Stimulated activated CD8-positive, alpha-beta memory T cell treated with anti-CD3 and anti-CD28 coated beads, Interleukin-7, amount 100 ng/mL, for 4 hours (primary cell): ENCODE data around the gene NTSR1.

ENCODE experiments used
- DNase-seq, 2 donors: peaks; one replicate each; pipeline ENCODE4 v3.0.0-alpha.2; 2020; ENCODE audit warnings: low read depth in 2 of 2

NTSR1 gene

DNA sequence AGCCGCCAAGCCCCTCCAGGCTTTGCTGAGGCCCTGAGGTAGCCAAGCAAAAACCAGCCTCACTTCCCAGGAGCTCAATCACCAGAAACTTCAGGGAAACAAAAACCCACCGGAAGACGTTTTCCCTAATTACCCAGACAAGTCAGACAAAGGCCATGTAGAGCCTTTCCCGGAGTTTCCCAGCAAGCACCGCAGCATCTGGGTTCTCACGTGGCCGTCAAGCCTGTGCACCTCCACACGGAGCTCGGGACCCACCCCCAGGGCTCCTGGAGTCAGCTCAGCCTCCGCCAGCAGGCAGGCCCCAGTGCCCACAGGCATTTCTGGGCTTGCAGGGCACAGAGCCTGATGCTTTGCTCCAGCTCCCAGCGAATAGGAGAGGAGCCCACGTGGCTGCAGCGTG is 77.5 kb downstream of the NTSR1 start:
- no peak for DNase-seq

- no peak for DNase-seq
Measured at GRCh38 chr20:62787321-62787720, 78.7 kb downstream of the NTSR1 start.

DNA sequence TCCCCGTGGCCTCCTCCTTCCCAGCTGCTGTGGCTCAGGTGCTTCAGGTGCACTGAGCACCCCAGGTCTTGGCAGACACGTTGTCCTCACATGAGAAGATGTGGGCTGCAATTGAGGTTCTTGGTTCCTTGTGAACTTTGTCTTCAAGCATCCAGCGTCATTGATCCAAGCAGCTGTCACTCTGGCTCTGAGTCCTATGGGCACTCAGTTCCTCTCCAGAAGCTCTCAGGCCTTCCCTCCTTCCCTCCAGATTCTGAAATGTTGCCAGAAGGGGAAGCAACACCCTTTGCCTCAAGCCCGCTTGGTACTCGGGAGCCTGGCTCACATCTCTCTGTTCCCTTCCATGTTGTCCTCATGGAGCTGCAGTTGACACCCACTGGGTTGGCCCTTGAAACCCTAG is 79.2 kb downstream of the NTSR1 start:
- DNase-seq, result no peak

GRCh38 chr20:62788607-62789006 is 80.0 kb downstream of the NTSR1 start:
- DNase-seq, result no peak

DNA sequence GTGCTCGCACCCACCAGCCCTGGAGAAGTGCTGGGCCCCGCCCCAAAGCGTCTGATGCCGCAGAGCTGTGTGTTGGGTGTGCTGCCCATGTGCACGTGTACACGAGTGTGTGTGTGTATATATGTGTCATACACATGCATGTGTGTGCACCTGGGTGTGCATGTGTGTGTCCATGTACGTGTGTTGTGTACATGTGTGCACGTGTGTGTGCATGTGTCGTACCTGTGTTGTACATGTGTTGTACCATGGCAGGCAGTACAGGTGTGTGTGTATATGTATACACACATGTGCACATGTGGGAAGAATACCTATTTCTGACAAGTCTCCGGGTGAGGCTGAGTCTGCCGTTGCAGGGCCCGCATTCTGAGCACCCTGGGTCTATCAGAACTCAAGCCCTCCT is 81.4 kb downstream of the NTSR1 start:
- DNase-seq, result no peak

DNA sequence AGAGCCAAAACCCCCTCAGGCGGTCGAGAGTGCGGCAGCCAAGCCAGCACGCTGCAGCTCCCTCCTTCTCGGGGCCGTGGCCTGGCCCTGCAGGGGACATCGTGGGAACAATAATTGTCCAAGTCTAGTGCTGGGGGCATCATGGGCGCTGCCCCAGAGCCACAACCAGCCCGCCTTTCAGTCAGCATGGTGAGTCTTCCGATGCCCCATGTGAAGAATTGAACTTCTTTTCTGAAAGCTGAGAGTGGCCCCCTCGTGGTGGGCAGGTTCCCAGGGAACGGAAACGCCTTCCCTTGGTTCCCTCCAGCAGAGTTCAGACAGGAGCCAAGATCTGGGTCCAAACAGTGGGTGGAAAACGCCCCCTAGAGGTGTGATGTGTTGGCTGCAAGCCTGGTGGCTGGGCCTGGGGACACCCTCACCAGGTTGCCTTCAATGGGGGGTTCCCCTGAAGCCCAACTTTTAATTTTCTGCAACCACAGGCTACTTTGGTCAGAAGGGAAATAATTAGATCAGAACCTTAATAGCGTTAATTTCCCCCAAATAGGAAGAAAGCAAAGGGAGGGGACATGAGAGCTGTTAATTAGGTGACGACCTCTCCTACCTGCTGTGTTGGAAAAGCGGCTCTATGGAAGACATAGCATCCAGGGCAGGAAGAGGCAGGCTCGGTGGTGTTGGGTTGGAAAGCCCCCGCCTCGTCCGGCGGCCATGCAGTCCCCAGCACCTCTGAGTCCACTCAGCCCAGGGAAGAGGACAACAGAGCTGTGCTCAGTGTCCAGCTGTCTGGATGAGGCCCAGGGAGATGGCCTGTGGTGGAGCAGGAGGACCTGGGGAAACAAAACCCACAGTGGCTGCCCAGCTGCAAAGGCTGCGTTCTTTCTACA is 82.9 kb downstream of the NTSR1 start:
- DNase-seq, result peak; percentile 39 to 57

DNA sequence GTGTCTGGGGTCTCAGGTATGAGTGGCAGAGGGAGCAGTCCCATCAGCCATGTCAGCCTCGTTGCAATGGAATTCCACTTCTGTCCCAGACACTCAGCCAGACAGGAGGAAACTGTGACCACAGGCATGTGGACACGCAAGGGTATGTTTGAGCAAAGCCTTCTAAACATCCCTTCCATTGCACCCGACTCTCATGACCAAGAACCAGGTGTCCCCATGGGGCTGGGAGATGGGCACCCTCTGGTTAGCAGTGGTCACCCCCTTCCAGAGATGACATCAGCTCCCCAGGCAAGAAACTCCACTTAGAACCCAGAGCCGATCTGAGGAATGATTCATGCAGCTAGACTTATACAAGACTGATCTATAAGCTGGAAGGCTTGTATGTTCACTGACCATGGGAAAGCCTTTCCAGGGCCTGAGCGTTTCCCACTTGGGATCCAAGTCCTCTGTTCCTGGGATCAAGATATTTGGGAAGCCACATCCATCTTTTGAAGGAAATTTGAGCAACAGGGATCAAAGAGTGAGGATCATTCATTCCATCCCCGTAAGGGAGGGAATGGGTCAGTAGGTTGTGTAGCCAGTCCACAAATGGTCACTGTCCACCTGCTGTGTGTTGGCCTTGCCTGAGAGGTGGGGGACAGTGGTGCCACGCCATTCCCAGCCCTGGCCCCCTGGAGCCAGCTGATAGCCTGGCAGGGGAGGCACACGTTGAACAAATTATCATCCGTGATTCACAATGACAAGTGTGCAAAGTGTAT is 83.7 kb downstream of the NTSR1 start:
- DNase-seq, result no peak

- no peak for DNase-seq
Measured at GRCh38 chr20:62792940-62793756, 84.5 kb downstream of the NTSR1 start.

DNA sequence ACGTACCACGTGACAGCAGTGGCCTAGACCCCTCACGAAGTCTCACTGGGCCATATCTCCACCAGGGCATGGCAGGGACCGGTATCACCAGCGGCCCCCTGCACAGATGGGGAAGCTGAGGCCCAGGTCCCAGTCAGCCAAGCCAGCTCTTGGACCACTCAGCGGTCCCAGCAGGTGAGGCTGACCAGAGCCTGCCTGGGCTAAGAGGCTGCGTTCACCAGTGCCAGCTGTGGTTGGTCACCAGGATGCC is 85.0 kb downstream of the NTSR1 start:
- DNase-seq, result no peak

DNA sequence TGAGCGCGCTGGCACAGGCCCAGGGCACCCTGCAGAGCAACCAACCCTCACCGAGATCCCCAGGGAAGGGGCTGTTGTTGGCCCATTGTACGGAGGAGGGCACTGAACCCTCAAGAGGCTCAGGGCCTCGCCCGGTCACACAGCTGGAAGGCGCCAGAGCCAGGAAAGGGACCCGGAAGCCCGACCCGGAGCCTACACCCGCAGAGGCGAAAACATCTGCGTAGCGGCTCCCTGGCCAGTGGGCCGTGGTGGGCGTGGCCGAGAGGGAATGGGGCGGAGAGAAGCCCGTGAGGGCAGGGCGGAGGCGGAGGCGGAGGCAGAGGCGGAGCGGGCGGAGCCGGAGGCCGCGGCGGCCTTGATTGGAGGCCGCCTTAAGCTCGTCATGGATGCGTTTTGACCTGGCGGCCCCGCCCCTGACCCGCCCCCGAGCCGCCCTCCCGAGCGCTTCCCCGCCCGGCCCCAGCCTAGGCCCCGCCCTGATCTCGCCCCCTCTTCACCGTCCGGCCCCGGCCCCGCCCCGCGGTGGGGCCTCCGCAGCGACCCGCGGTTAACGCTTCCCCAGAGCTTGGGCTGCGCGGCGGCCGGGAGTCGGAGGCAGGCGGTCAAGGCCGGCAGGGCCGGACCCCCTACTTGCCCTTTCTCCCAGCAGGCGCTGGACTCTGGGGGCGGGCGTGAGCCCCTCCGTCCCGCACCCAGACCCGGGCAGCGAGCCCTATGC is 85.5 kb downstream of the NTSR1 start:
- DNase-seq, result peak; percentile 84 to 89

DNA sequence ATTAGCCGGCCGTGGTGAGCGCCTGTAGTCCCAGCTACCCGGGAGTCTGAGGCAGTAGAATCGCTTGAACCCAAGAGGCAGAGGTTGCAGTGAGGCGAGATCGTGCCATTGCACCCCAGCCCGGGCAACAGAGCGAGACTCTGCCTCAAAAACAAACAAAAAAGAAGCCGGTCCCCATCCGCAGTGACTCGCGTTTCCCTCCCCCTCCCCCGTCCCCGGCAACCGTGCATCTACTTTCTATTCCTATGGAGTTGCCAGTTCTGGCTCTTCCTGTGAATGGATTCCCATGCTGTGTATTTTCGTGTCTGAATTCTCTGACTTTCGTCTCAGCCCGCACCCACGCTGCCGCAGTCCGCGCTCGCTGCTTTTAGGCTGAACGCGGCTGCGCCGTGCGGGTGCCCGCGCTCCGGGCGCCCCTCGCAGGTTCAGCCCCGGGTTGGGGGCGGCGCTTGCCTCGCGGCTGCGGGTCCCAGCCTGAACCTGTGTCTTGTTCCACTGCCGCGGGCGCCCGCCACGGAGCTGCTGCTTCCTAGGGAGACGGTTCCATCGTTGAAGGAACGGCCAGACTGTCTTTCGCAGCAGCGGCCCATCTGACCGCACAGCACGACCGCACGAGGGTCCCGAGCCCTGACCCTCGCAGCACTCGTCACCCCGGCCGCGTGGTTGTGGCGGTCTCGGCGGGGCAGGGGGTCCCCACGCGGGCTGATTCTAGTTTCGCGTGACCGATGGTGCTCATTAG is 86.6 kb downstream of the NTSR1 start:
- peak; percentile 44 to 69 for DNase-seq

GRCh38 chr20:62796699-62797491 is 88.3 kb downstream of the NTSR1 start:
- DNase-seq, result no peak

DNA sequence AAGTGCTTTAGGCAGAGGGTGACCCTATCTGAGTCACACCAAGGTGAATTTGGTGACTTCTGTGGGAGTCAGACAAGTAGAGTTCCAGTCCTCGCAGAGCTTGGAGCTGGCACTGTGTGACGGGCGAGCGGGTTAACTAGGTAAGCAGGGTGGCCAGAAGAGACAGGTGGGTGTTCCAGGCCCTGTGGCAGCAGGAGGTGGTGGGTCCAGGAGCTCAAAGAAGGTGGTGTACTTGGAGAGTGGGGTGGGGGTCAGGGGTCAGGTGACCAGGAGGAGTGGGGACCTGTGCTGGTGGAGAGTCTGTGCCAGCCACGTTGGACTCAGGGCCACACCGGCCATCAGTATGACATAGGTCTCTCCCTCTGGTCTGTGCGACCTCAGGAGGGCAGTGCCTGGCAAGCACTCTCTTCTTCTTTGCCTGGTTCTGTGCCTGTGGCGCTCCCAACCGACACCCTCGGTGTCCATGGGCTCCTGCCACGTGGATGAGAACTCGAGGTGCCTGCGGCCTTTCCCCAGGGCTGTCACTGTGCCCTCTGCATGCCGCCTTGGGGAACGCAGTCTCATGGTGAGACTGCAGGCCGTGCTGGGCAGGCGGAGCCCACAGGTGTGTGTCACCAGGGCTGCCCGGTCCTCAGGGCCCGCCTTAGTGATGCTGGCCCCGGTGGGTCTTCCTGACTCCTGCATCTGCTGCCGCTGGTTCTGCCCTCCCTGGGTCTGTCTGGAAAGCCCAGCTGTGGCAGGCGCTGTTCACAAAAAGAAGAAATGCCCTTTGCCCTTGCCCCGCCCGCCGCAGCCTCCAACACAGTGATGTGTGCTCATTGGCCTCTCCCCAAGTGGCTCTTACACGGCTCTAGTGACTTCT is 89.3 kb downstream of the NTSR1 start:
- DNase-seq, result no peak

GRCh38 chr20:62799036-62799435 is 90.4 kb downstream of the NTSR1 start:
- no peak for DNase-seq

- DNase-seq, result no peak
Measured at GRCh38 chr20:62799459-62799858, 90.8 kb downstream of the NTSR1 start.

DNA sequence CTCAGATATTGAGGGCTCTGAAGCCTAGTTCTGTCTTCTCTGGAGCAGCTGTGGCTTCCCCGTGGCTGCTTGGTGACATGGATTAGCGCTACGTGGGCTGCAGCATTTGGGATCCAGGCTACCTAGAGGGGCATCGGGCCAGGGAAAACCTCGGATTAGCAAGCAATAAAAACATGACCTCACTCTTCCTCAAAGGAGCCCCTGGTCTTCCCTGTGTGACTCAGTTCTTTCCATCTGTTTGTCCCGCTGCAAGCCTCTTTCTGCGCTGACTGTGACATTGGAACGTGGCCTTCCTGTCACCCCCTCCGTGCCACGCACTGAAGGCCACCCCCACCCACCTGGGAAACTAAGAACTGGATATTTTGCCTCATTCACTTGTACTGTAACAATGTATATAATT is 91.2 kb downstream of the NTSR1 start:
- no peak for DNase-seq

- no peak for DNase-seq
Measured at GRCh38 chr20:62800314-62801259, 92.0 kb downstream of the NTSR1 start.
